ENCODE results near the gene POLR3B. TPM values are rescaled to one million over a fixed set of nuclear protein-coding genes. Genes with fewer than 3 reads are reported as not detected.

The POLR3B gene
- total RNA-seq, 4 donors from 2014 or later = 4.7 to 13.0 (median 5.6) TPM

GRCh38 chr12:106522708-106523107, 165.2 kb downstream of the POLR3B start:
- TF ChIP-seq CTCF (IDR thresholded peaks at IDR 0.05; ENCODE audit: low read depth) = no peak

GRCh38 chr12:106527356-106527755, 169.8 kb downstream of the POLR3B start:
- TF ChIP-seq CTCF (IDR thresholded peaks at IDR 0.05; ENCODE audit: low read depth) = no peak

GRCh38 chr12:106541201-106541600, 183.7 kb downstream of the POLR3B start:
- TF ChIP-seq CTCF (IDR thresholded peaks at IDR 0.05; ENCODE audit: low read depth) = no peak

GRCh38 chr12:106551410-106551809, 193.9 kb downstream of the POLR3B start:
- no peak for TF ChIP-seq CTCF (IDR thresholded peaks at IDR 0.05; ENCODE audit: low read depth)

- no peak for TF ChIP-seq CTCF (IDR thresholded peaks at IDR 0.05; ENCODE audit: low read depth)
These were observed 194.7 kb downstream of the POLR3B start for GRCh38 chr12:106552228-106552627.

Other genes with a start within 250 kb of the POLR3B start
- 10 to 100 TPM; 13.8 to 38.6 (median 22.8) TPM for gene NUAK1, start 218.8 kb upstream of the POLR3B start, total RNA-seq
- gene CKAP4, start 109.7 kb upstream of the POLR3B start, total RNA-seq = 10 to 100 TPM; 20.2 to 32.4 (median 24.7) TPM
- gene TCP11L2, start 55.0 kb upstream of the POLR3B start, total RNA-seq = 10 to 100 TPM; 25.2 to 48.8 (median 38.8) TPM
- gene RFX4, start 225.3 kb downstream of the POLR3B start, total RNA-seq = under 1 TPM in 1 of 4 donors, not detected in 3; 0.38 TPM

Data from subcutaneous adipose tissue (tissue), 4 donors.